Central memory CD8-positive, alpha-beta T cell (primary cell): Measurements from ENCODE around the gene WDFY2.

Source experiments
- ATAC-seq: fragments of 150-1000 bp; cut with Tn5 transposase; replicated peaks from 2 replicates; pipeline ENCODE4 v1.10.0; 2022; ENCODE audit warnings: mild to moderate bottlenecking, moderate FRiP score, moderate number of reproducible peaks; ENCODE audit not compliant: poor library complexity, severe bottlenecking; ENCODE audit errors: extremely low read depth
- DNase-seq, 2 donors: peaks; one replicate each; pipeline ENCODE4 v3.0.0; 2021; ENCODE audit warnings: low spot score in 2 of 2
- H3K27ac Mint-ChIP-seq: one replicate; pipeline ENCODE4 v1.8.0; 2022; ENCODE audit warnings: low read depth, mild to moderate bottlenecking, moderate library complexity, mixed read lengths
- H3K27me3 Mint-ChIP-seq: one replicate; pipeline ENCODE4 v1.8.0; 2022; ENCODE audit warnings: mixed read lengths
- H3K36me3 Mint-ChIP-seq: one replicate; pipeline ENCODE4 v1.8.0; 2022; ENCODE audit warnings: mild to moderate bottlenecking, moderate library complexity, mixed read lengths; ENCODE audit not compliant: insufficient read depth
- H3K4me1 Mint-ChIP-seq: one replicate; pipeline ENCODE4 v1.8.0; 2022; ENCODE audit warnings: mixed read lengths
- H3K4me3 Mint-ChIP-seq: one replicate; pipeline ENCODE4 v1.8.0; 2022; ENCODE audit warnings: mild to moderate bottlenecking, moderate library complexity, mixed read lengths
- H3K9me3 Mint-ChIP-seq: one replicate; pipeline ENCODE4 v1.8.0; 2022; ENCODE audit warnings: mixed read lengths

The WDFY2 gene

GRCh38 chr13:51697181-51697580 lies 112.9 kb downstream of the WDFY2 start:
- no peak for ATAC-seq
- no peaks in the 10 kb centered on the region for H3K27me3 Mint-ChIP-seq
- no peaks in the 10 kb centered on the region for H3K36me3 Mint-ChIP-seq
- H3K27ac Mint-ChIP-seq: no peak overlapping the region
- H3K4me3 Mint-ChIP-seq: no peak overlapping the region
- DNase-seq: no peak
- no peaks in the 10 kb centered on the region for H3K4me1 Mint-ChIP-seq
- no peaks in the 10 kb centered on the region for H3K9me3 Mint-ChIP-seq

- H3K4me1 Mint-ChIP-seq: no peaks in the 10 kb centered on the region
- no peak for DNase-seq
- no peaks in the 10 kb centered on the region for H3K27me3 Mint-ChIP-seq
- H3K9me3 Mint-ChIP-seq: no peaks in the 10 kb centered on the region
- ATAC-seq: no peak
- no peaks in the 10 kb centered on the region for H3K36me3 Mint-ChIP-seq
- no peak overlapping the region for H3K27ac Mint-ChIP-seq
- H3K4me3 Mint-ChIP-seq: no peak overlapping the region
Measured at GRCh38 chr13:51697855-51698254, 113.6 kb downstream of the WDFY2 start.

DNA sequence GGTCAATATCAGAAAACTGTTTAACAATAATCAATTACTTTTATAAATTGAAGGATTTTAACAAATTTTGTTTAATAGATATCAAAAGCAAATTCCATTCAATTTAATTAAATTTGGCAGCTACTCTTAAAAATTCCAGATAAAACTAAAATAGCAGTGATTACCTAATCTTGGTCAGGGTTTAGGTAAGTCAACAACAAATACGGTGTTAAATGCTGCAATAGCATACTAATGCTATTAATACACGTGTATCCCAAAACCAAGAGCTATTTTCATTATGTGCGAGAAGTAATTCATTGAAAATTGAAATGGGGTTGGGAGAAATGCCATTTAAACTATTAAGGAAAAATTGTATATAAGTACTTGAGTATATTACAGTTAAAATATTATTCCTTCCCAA lies 114.1 kb downstream of the WDFY2 start:
- H3K36me3 Mint-ChIP-seq: no peaks in the 10 kb centered on the region
- DNase-seq (no peak), ATAC-seq (no peak)
- no peak overlapping the region for H3K4me3 Mint-ChIP-seq
- H3K4me1 Mint-ChIP-seq: no peaks in the 10 kb centered on the region
- no peak overlapping the region for H3K27ac Mint-ChIP-seq
- H3K27me3 Mint-ChIP-seq: no peaks in the 10 kb centered on the region
- H3K9me3 Mint-ChIP-seq: no peaks in the 10 kb centered on the region

- ATAC-seq: no peak
- no peaks in the 10 kb centered on the region for H3K4me1 Mint-ChIP-seq
- H3K27ac Mint-ChIP-seq: no peak overlapping the region
- peaks cover 2% of the 10 kb centered on the region for H3K36me3 Mint-ChIP-seq
- H3K4me3 Mint-ChIP-seq: no peak overlapping the region
- no peaks in the 10 kb centered on the region for H3K27me3 Mint-ChIP-seq
- no peak for DNase-seq
- no peaks in the 10 kb centered on the region for H3K9me3 Mint-ChIP-seq
Measured at GRCh38 chr13:51704399-51705313, 120.4 kb downstream of the WDFY2 start.

DNA sequence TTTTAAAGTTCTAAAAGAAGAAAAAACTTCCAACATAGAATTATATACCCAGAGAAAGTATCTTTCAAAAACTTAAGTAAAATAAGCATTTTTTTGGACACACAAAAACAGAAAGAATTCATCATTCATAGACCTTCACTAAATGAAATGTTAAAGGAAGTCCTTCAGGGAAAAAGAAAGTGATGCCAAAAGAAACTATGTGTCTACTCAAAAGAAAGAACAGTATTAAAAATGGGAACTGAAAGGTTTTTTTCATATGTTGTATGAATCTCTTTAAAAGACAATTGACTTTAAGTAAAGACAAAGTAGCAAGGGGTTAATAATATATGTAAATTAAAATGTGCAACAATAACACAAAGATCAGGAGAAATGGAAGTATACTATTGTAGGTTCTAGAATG lies 123.2 kb downstream of the WDFY2 start:
- H3K4me3 Mint-ChIP-seq: no peak overlapping the region
- H3K27ac Mint-ChIP-seq: no peak overlapping the region
- H3K4me1 Mint-ChIP-seq: peaks cover 3% of the 10 kb centered on the region
- H3K36me3 Mint-ChIP-seq: peaks cover 2% of the 10 kb centered on the region
- ATAC-seq: no peak
- no peak for DNase-seq
- no peaks in the 10 kb centered on the region for H3K9me3 Mint-ChIP-seq
- H3K27me3 Mint-ChIP-seq: no peaks in the 10 kb centered on the region

DNA sequence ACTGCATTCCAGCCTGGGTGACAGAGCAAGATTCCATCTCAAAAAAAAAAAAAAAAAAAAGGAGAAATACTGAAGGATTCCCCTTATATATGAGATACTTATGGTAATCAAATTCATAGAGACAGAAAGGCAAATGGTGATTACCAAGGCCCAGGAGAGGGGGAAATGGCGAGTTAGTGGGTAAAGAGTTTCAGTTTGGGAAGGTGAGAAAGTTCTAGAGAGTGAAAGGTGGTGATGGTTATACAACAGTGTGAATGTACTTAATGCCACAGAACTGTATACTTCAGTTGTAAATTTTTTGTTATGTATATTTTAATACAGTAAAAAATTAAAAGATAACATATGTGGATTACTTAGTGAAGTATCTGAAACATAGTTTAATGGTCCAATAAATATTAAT lies 129.5 kb downstream of the WDFY2 start:
- peaks cover 4% of the 10 kb centered on the region for H3K4me1 Mint-ChIP-seq
- ATAC-seq: no peak
- H3K27me3 Mint-ChIP-seq: no peaks in the 10 kb centered on the region
- H3K36me3 Mint-ChIP-seq: peaks cover 2% of the 10 kb centered on the region
- DNase-seq: no peak
- H3K9me3 Mint-ChIP-seq: no peaks in the 10 kb centered on the region
- no peak overlapping the region for H3K4me3 Mint-ChIP-seq
- no peak overlapping the region for H3K27ac Mint-ChIP-seq

GRCh38 chr13:51714663-51715168 lies 130.5 kb downstream of the WDFY2 start:
- Mint-ChIP-seq H3K36me3 (peaks cover 2% of the 10 kb centered on the region), H3K4me1 (peaks cover 4% of the 10 kb centered on the region), H3K27ac (no peak overlapping the region), H3K9me3 (no peaks in the 10 kb centered on the region), H3K27me3 (no peaks in the 10 kb centered on the region), H3K4me3 (no peak overlapping the region)
- DNase-seq (no peak), ATAC-seq (no peak)

DNA sequence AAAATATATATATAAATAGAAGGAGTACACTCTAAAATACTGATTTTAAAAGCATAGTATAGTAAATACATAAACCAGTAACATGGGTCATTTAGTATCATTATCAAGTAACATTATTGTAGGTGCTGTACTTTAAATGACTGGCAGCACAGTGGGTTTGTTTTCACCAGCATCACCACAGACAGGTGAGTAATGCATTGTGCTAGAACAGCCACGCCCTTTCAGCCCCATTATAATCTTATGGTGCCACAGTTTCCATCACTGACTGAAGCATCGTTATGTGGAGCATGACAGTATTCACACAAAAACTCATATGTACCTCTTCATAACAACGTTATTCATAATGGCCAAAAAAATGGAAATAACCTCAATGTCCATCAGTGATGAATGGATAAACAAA lies 131.4 kb downstream of the WDFY2 start:
- Mint-ChIP-seq H3K9me3 (no peaks in the 10 kb centered on the region), H3K36me3 (peaks cover 2% of the 10 kb centered on the region), H3K27me3 (no peaks in the 10 kb centered on the region), H3K27ac (no peak overlapping the region), H3K4me3 (no peak overlapping the region), H3K4me1 (peaks cover 4% of the 10 kb centered on the region)
- no peak for ATAC-seq
- no peak for DNase-seq

DNA sequence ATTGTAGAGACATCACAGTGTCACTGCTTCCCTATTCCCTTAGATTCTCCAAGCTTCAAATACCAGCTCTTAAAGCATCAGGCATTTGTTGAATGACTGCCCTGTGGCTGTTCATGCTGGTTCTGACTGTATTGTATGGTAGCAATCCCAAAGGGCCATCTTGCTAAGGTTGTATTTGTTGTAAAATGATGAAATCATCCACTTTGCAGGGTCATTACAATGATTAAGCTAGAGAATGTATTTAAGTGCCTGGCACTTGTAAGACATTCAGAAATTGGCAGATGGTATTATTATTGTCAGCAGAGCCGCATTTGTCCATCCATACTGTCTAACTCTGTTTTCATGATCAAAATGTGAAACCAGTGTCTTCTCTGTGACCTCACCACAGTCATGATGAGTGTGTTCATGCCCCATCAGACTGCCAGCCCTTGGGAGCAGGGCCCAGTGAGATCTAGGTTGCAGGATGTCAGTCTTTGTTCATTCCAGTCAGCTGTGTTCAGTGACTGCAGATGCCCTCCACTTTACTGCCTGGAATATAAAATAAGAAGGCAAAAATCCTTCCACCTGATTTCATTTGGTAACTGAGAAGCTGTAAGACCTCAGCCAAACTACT lies 133.6 kb downstream of the WDFY2 start:
- no peak for DNase-seq

GRCh38 chr13:51719394-51719793 lies 135.1 kb downstream of the WDFY2 start:
- no peaks in the 10 kb centered on the region for H3K27me3 Mint-ChIP-seq

More for the DNA sequence above, 133.6 kb downstream of the WDFY2 start:
- no peaks in the 10 kb centered on the region for H3K9me3 Mint-ChIP-seq
- H3K4me1 Mint-ChIP-seq: no peaks in the 10 kb centered on the region
- no peak overlapping the region for H3K4me3 Mint-ChIP-seq
- H3K27me3 Mint-ChIP-seq: no peaks in the 10 kb centered on the region
- no peak for ATAC-seq
- H3K27ac Mint-ChIP-seq: no peak overlapping the region
- H3K36me3 Mint-ChIP-seq: peaks cover 3% of the 10 kb centered on the region

DNA sequence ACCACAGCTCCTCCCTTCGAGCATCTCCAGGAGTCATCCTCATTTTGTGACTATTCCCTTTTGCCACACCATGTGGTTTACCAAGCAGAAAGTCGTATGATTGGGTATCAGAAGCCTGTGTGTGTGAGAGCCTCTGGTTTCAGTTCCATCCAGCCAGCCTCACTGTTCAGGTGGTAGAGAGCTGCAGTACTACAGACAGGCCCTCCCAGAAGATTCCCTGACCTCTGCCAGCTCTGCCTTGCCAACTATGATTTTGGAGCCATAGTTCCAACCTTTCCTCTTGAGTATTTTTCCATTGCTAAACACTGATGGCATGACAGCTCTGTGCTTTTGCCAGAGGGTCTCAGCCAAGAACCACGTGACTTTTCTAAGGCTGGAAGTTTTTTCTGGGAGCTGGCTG lies 137.2 kb downstream of the WDFY2 start:
- Mint-ChIP-seq H3K4me1 (no peaks in the 10 kb centered on the region), H3K36me3 (peaks cover 3% of the 10 kb centered on the region), H3K27me3 (no peaks in the 10 kb centered on the region), H3K9me3 (no peaks in the 10 kb centered on the region), H3K4me3 (no peak overlapping the region), H3K27ac (no peak overlapping the region)
- ATAC-seq (no peak), DNase-seq (no peak)

More at GRCh38 chr13:51719394-51719793, 135.1 kb downstream of the WDFY2 start:
- ATAC-seq: no peak
- no peaks in the 10 kb centered on the region for H3K4me1 Mint-ChIP-seq
- no peak for DNase-seq
- peaks cover 3% of the 10 kb centered on the region for H3K36me3 Mint-ChIP-seq
- no peak overlapping the region for H3K4me3 Mint-ChIP-seq
- no peak overlapping the region for H3K27ac Mint-ChIP-seq
- H3K9me3 Mint-ChIP-seq: no peaks in the 10 kb centered on the region

DNA sequence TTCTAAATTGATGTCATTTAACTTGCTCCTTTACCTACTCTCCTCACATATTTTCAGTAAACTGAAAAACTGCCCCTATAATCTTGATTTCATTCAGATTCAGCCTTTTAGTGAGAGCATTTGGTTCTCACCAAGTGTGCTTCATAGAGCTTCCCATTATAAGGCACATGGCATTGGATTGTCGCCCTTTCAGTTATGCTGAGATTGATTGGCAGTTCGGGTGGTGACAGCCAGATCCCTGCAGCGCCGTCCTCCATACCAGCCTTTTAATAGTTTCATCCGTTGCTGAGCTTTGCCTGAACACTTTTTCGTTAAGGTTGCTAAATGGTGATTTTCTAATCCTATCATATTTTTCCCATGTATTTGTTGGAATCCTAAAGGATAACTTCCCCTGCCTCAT lies 139.3 kb downstream of the WDFY2 start:
- no peak for DNase-seq
- peaks cover 4% of the 10 kb centered on the region for H3K36me3 Mint-ChIP-seq
- no peak for ATAC-seq
- H3K27me3 Mint-ChIP-seq: no peaks in the 10 kb centered on the region
- H3K9me3 Mint-ChIP-seq: no peaks in the 10 kb centered on the region
- H3K4me1 Mint-ChIP-seq: no peaks in the 10 kb centered on the region
- no peak overlapping the region for H3K4me3 Mint-ChIP-seq
- no peak overlapping the region for H3K27ac Mint-ChIP-seq

DNA sequence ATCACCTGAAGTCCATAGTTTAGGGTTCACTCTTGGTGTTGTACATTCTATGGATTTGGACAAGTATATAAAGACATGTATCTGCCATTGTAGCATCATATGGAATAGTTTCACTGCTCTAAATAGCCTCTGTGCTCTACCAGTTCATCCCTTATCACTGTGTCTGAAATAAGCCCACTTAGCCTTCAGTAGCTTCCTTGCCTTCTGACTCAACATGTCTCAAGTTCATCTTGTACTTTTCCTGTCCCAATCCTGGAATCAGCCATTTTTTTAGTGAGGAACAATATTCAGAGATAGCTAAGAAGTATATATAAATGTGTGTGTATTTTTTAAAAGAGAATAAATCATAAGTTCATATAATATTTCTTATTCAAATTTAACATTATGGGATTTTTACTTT lies 140.5 kb downstream of the WDFY2 start:
- Mint-ChIP-seq H3K27me3 (no peaks in the 10 kb centered on the region), H3K27ac (no peak overlapping the region), H3K4me3 (no peak overlapping the region), H3K4me1 (no peaks in the 10 kb centered on the region), H3K9me3 (no peaks in the 10 kb centered on the region), H3K36me3 (peaks cover 4% of the 10 kb centered on the region)
- DNase-seq (no peak), ATAC-seq (no peak)
